NT2/D1 (cell line): ENCODE results near the gene AANAT.

Source experiments
- YY1 ChIP-seq: IDR thresholded peaks from 2 replicates; pipeline ENCODE4 v1.6.1; 2011; ENCODE audit not compliant: insufficient read length, insufficient read depth
- ZNF274 ChIP-seq: IDR thresholded peaks from 2 replicates; pipeline ENCODE4 v1.6.1; 2011; ENCODE audit warnings: mild to moderate bottlenecking, low read depth, low read length

- no peak for TF ChIP-seq ZNF274
- no peak for TF ChIP-seq YY1
Measured at GRCh38 chr17:76472726-76473125, 5.3 kb downstream of the AANAT start.
